Activated CD4-positive, alpha-beta T cell treated with anti-CD3 and anti-CD28 coated beads, Interleukin-2, amount 50 U/mL, for 16 hours (primary cell): ENCODE measurements around the gene SLC39A9.
"Not testable (repeated sequence)": the region's sequence is repeated elsewhere in the genome, so short reads cannot be mapped to it uniquely, and the experiment has no call there.

Experiments used
- DNase-seq: peaks from one replicate; pipeline ENCODE4 v3.0.0-alpha.2; 2020

SLC39A9 gene

DNA sequence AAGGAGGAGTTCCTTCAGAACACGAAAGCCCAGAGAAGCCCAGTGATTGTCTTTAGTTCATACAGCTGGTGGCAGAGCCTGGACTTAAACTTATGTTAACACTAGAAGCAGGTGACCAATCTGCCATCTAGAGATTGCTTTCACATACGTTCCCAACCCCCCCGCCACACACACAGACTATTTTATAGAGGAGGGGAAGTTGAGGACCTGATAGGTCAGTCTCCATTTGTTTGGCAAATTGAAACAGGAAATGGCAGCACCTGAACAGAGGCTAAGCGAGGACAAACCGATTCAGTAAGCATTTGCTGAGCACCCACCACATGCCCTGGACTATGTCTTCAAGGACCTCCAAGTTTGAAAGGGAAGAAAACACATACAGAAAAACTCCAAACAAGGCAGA lies 81.2 kb downstream of the SLC39A9 start:
- no peak for DNase-seq

GRCh38 chr14:69480136-69480535 lies 81.6 kb downstream of the SLC39A9 start:
- DNase-seq: no peak

DNA sequence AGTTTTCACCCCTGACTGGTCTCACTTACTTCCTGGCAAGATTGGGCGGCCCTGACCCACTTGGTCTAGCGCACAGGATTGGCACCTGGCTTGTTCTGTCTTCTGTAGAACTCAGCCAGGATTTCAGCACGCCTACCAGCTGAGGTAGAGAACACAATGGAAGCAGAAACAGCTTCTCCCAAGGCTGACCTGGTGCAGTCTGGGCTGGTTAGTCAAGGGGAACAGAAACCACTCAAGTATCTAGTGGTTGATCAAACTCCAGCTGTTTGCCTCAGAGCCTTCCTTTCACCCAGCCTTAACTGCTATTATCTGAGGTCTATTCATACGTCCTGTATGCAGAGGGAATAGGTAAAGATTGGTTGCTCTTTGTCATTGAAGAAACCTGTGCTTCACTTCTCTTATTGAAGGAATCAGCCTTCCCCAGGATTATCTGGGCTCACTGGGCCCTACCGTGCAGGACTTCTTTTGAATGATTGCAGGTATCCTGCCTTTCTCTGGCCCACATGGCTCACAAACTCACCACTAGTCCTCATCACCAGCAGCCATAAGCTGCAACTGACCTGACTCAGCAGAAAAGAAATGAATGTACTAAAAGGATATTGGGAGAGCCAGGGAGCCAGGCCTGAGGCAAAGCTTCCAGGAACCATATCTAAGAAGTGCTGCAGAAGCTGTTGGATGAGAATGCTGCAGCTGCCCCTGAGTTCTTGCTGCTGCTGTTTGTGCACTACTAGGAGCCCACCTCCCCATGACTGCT lies 83.5 kb downstream of the SLC39A9 start:
- DNase-seq: no peak

DNA sequence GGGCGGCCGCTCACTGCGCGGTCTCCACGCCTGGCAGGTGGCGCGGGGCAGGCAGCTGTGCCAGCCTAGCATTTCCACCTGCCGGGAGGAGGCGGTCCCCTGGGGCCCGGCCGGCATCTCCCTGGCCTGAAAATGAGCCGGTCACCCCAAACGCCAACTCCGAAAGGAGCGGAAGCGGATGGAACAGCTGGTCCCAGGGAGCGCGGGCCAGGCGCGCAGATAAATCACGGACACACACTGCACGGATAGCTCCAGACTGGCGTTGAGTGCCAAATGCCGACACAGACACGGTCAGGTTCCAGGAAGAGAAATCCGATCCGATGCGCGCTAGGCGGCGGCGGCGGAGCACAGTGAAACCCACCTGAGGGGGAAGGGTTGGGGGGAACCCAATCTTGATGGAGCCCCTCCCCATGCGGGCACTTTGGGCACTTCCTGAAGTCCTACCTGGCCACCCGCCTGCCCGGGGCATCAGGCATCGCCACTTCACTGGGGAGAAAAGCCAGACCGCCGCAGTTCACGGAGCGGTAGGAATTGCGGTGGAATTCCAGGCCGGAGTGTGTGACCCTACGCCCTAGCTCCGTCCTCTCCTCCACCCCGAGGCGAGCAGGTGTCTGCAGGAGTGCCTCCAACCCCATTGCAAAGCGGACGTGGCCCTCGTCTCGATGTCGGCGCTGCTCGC lies 85.4 kb downstream of the SLC39A9 start:
- DNase-seq: no peak

DNA sequence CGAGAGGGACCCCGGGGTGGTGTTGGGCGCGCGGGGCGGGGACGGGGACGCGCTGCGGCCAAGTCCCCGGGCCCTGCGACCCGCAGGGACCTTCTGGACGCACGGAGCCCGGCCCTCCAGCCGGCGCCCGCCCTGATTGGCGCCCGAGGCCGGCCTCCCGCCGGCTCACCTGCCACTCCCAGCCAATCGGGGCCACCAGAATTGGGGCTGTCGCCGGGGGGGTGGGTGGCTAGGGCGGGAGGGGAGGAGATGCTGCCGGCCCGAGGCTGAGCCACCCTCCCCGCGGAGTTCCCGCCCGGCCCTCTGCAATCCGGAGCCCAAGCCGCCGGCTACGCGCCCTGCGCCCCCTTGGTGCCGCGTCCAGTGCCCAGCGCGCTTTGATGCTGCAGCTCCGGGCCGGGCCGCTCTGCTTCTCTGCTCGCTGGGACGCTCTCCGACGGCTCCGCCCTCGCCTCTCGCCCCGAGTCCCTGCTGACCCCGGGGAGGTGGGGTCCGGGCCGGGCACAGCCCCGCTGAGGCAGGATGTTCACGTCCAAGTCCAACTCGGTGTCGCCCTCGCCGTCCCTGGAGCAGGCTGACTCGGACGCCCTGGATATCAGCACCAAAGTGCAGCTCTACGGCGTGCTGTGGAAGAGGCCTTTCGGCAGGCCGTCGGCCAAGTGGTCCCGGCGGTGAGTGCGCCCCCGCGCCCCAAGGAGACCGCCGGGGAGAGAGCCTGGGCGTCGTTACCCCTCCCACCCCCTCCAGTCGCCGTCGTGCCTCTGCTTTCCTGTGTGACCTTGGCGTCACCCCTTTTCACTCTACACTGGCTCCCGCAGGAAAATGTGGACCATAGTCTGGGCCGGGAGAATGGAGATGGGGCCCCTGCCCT lies 86.2 kb downstream of the SLC39A9 start, which contains the start of gene PLEKHD1:
PLEKHD1 (plus strand) TSS at position 285 of the 871 bp plus-strand sequence; CDS start at position 523, 238 bp downstream.
- DNase-seq: no peak

GRCh38 chr14:69485315-69485660 lies 86.8 kb downstream of the SLC39A9 start:
- no peak for DNase-seq

DNA sequence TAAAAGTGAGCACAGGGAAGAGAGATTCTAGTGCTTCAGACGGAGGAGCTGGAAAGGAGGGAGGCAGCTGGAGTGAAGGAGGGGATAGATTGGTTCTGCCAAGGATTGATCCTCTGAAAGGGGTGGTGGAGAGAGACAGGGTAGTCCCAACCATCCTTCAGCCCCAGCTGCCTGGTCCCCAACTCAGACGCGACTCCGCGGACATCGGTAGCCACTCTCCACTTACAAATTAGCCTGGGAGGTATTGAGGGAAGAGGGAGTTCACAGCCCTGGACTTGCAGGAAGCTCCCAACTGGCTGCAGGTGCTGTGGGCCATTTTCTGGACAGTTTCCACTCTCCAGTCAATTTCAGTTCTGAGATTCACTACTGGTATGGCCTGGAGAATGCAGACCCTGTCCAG lies 87.2 kb downstream of the SLC39A9 start:
- DNase-seq: no peak

GRCh38 chr14:69487226-69487625 lies 88.7 kb downstream of the SLC39A9 start:
- no peak for DNase-seq

DNA sequence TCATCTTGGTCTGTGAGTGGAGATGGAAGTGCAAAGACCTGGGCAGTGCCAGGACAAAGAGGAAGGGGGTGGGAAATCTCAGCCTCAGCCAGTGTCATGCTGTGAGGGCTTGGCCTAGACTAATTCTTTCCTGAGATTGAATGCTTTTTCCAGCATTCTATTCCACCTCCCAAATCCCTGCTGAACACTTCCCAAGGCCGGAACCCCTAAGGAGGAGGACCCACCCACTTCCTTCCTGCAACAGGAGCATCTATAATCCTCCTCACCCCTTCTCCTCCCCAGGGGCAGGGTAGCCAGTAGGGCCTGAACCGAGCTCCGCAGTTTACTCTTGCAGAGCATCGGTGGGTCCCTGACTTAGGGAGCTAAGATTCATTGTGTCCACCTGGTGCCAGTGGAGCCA lies 89.3 kb downstream of the SLC39A9 start:
- no peak for DNase-seq

DNA sequence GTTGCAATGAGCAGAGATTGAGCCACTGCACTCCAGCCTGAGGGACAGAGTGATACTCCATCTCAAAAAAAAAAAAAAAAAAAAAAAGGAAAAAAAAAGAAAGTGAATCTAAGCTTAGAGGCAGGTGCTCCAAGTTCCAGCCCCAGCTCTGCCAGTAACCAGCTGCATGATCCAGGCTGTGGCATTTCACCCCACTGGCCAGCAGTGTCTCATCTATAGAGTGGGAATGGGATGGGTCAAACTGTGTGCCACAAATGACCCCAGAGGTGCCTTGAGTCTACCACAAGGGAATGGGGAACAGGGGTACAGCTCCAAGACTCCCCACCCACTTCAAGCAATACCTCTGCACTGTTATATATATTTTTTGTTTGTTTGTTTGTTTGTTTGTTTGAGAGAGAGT lies 91.0 kb downstream of the SLC39A9 start:
- DNase-seq: no peak

- DNase-seq: no peak
Measured at GRCh38 chr14:69490219-69490918, 91.9 kb downstream of the SLC39A9 start.

DNA sequence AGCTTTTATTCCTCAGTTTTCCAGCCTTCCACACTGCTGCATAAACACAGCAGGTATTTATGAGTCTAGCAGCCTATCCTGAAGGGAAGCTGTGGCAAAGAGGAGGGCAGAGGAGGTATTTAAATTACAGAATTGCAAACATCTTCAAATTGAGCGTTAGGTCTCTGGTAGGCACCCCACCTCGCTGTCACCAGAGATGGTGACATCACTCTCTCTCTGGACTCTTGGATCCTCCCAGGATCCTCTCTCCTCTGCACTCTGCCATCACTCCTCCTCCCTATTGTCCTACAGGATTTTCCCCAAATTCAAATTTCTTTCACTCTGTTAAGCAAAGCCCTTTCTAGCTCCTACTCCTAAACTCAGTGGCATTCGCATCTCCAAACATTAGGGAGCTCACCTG lies 92.7 kb downstream of the SLC39A9 start:
- no peak for DNase-seq

GRCh38 chr14:69493038-69493437 lies 94.5 kb downstream of the SLC39A9 start:
- DNase-seq: no peak

DNA sequence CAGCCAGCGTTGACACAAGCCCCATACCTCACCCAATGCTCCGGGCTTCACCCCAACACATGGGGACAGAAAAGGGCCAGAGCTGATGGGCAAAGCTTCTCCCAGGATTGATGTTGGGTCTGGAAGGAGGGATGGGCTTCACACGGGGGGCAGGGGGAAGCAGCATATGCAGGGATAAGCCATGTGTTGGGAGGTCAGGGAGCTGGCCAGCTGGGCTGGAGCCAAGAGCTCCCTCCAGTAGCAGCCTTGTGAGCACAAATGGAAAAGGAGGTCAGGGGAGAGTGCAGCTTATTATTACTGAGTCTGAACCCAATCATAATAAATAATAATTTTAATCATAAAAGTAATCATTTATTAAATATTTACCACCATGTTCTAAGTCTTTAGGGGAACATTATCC lies 95.3 kb downstream of the SLC39A9 start:
- DNase-seq: no peak

GRCh38 chr14:69495341-69495921 lies 96.9 kb downstream of the SLC39A9 start:
- no peak for DNase-seq

- DNase-seq: not testable (repeated sequence)
Measured at GRCh38 chr14:69497866-69498265, 99.4 kb downstream of the SLC39A9 start.

- DNase-seq: not testable (repeated sequence)
Measured at GRCh38 chr14:69498286-69498685, 99.8 kb downstream of the SLC39A9 start.

- no peak for DNase-seq
Measured at GRCh38 chr14:69499436-69499835, 100.9 kb downstream of the SLC39A9 start.

DNA sequence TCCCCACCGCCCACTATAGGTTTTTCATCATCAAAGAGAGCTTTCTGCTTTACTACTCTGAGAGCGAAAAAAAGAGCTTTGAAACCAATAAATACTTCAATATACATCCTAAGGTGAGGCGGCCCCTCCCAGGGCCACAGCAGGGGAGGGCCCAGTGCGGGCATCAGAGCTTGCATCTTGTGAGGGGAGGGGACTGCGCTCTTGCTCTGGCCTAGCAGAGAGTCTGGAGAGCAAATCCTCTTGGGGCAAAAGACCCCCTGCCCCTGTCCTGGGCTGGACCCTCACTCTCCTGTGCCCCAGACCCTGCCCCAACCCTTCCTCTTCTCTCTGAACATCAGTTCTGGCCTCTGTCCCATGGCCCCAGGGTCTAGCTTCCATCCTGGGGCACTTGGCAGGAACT lies 101.6 kb downstream of the SLC39A9 start:
- DNase-seq: no peak

GRCh38 chr14:69500736-69501135 lies 102.2 kb downstream of the SLC39A9 start:
- DNase-seq: no peak

GRCh38 chr14:69501423-69501838 lies 102.9 kb downstream of the SLC39A9 start:
- DNase-seq: no peak

- no peak for DNase-seq
Measured at GRCh38 chr14:69504775-69505174, 106.3 kb downstream of the SLC39A9 start.
